HG03196 (cell line): ENCODE results near the gene RAB20.
"Not testable (repeated sequence)": the region's sequence is repeated elsewhere in the genome, so short reads cannot be mapped to it uniquely, and the experiment has no call there.

ENCODE experiments used
- ATAC-seq: cut with Tn5 transposase; IDR thresholded peaks from one replicate; pipeline ENCODE4 v1.9.1; 2021; ENCODE audit not compliant: unreplicated experiment

Gene RAB20

GRCh38 chr13:110512198-110512740, 49.3 kb downstream of the RAB20 start:
- no peak for ATAC-seq

GRCh38 chr13:110511509-110512181, 49.9 kb downstream of the RAB20 start:
- no peak for ATAC-seq

- ATAC-seq, result no peak
Measured at GRCh38 chr13:110509971-110510786, 51.3 kb downstream of the RAB20 start.

GRCh38 chr13:110509478-110509926, 52.0 kb downstream of the RAB20 start:
- ATAC-seq, result no peak

GRCh38 chr13:110507678-110508381, 53.7 kb downstream of the RAB20 start:
- ATAC-seq, result no peak

- ATAC-seq, result no peak
Measured at GRCh38 chr13:110506859-110507566, 54.5 kb downstream of the RAB20 start.

- no peak for ATAC-seq
Measured at GRCh38 chr13:110506396-110506795, 55.1 kb downstream of the RAB20 start.

GRCh38 chr13:110505594-110505993, 55.9 kb downstream of the RAB20 start:
- no peak for ATAC-seq

- no peak for ATAC-seq
Measured at GRCh38 chr13:110503979-110504499, 57.5 kb downstream of the RAB20 start.

- ATAC-seq, result no peak
Measured at GRCh38 chr13:110503037-110503901, 58.3 kb downstream of the RAB20 start.

- ATAC-seq, result no peak
Measured at GRCh38 chr13:110501188-110501587, 60.3 kb downstream of the RAB20 start.

- no peak for ATAC-seq
Measured at GRCh38 chr13:110500341-110500740, 61.2 kb downstream of the RAB20 start.

GRCh38 chr13:110499621-110500281, 61.8 kb downstream of the RAB20 start:
- no peak for ATAC-seq

GRCh38 chr13:110498765-110499164, 62.8 kb downstream of the RAB20 start:
- ATAC-seq, result no peak

GRCh38 chr13:110498327-110498726, 63.2 kb downstream of the RAB20 start:
- no peak for ATAC-seq

- ATAC-seq, result not testable (repeated sequence)
Measured at GRCh38 chr13:110497896-110498295, 63.6 kb downstream of the RAB20 start.

GRCh38 chr13:110497003-110497402, 64.5 kb downstream of the RAB20 start:
- no peak for ATAC-seq

- no peak for ATAC-seq
Measured at GRCh38 chr13:110496281-110496680, 65.2 kb downstream of the RAB20 start.

GRCh38 chr13:110495881-110496280, 65.6 kb downstream of the RAB20 start:
- no peak for ATAC-seq
